Keratinocyte (primary cell): ENCODE data around the gene PRKAR1B. TPM values are rescaled to one million over a fixed set of nuclear protein-coding genes. Genes with fewer than 3 reads are reported as not detected.

Source experiments
- DNase-seq: peaks from one replicate; pipeline ENCODE4 v3.0.0-alpha.2; 2011; ENCODE audit warnings: low read depth, missing footprints, low spot score
- FAIRE-seq: peaks from 2 replicates; lab custom pipeline; 2011; peaks lifted over from hg19 to GRCh38; lab: Jason Lieb, UNC
- H2AFZ ChIP-seq: 2 replicates; pipeline ENCODE4 v1.6.0; 2012; ENCODE audit warnings: low read length, control low read depth, inconsistent platforms; ENCODE audit not compliant: control insufficient read depth
- H3K27ac ChIP-seq: 2 replicates; pipeline ENCODE4 v1.5.1; 2011; ENCODE audit warnings: low read length; ENCODE audit not compliant: control insufficient read depth, insufficient read depth
- H3K27me3 ChIP-seq: 3 replicates; pipeline ENCODE4 v1.6.0; 2011; ENCODE audit warnings: low read length; ENCODE audit not compliant: control insufficient read depth, insufficient read depth; ENCODE audit errors: extremely low read depth
- H3K36me3 ChIP-seq, 2 experiments: 2 replicates in 1 of 2; 3 replicates in 1 of 2; pipeline ENCODE4 v1.5.1; 2011; ENCODE audit warnings: low read length in 2 of 2, mild to moderate bottlenecking in 1 of 2; ENCODE audit not compliant: control insufficient read depth in 2 of 2, insufficient read depth in 2 of 2; ENCODE audit errors: extremely low read depth in 1 of 2
- H3K4me1 ChIP-seq: 3 replicates; pipeline ENCODE4 v1.5.1; 2011; ENCODE audit warnings: low read length; ENCODE audit not compliant: control insufficient read depth, insufficient read depth; ENCODE audit errors: extremely low read depth
- H3K4me2 ChIP-seq: 3 replicates; pipeline ENCODE4 v1.6.0; 2011; ENCODE audit warnings: low read depth, low read length; ENCODE audit not compliant: control insufficient read depth, insufficient read depth; ENCODE audit errors: extremely low read depth
- H3K4me3 ChIP-seq, 3 experiments: fragments of 200-600 bp in 1 of 3; sonication (generic) in 1 of 3; 2 replicates in 2 of 3; 3 replicates in 1 of 3; pipeline ENCODE4 v1.5.1; 2011 to 2016; ENCODE audit warnings: low read length in 3 of 3, mild to moderate bottlenecking in 3 of 3, control low read depth in 2 of 3, inconsistent platforms in 1 of 3, low read depth in 1 of 3, mixed read lengths in 1 of 3, mixed run types in 1 of 3, moderate library complexity in 1 of 3; ENCODE audit not compliant: control insufficient read depth in 2 of 3, insufficient read depth in 2 of 3; ENCODE audit errors: extremely low read depth in 1 of 3
- H3K79me2 ChIP-seq: 2 replicates; pipeline ENCODE4 v1.6.0; 2012; ENCODE audit warnings: low read length; ENCODE audit not compliant: control insufficient read depth, insufficient read depth
- H3K9ac ChIP-seq: 3 replicates; pipeline ENCODE4 v1.6.0; 2011; ENCODE audit warnings: low read length; ENCODE audit not compliant: control insufficient read depth, insufficient read depth; ENCODE audit errors: extremely low read depth
- H3K9me1 ChIP-seq: 3 replicates; pipeline ENCODE4 v1.6.0; 2011; ENCODE audit warnings: low read length; ENCODE audit not compliant: control insufficient read depth, insufficient read depth; ENCODE audit errors: extremely low read depth
- H3K9me3 ChIP-seq: 2 replicates; pipeline ENCODE4 v1.5.1; 2012; ENCODE audit warnings: low read depth, low read length; ENCODE audit not compliant: control insufficient read depth
- H4K20me1 ChIP-seq: 3 replicates; pipeline ENCODE4 v1.6.0; 2011; ENCODE audit warnings: low read length; ENCODE audit not compliant: control insufficient read depth, insufficient read depth; ENCODE audit errors: extremely low read depth
- CTCF ChIP-seq, 3 experiments: IDR thresholded peaks in 1 of 3; conservative IDR thresholded peaks in 1 of 3; optimal IDR thresholded peaks in 1 of 3; 2 replicates in 2 of 3; 3 replicates in 1 of 3; pipeline versions ENCODE3 to v1.5.1; 2011; ENCODE audit warnings: low read length in 3 of 3, mild to moderate bottlenecking in 3 of 3, moderate library complexity in 2 of 3, control low read depth in 1 of 3, inconsistent platforms in 1 of 3; ENCODE audit not compliant: insufficient read depth in 2 of 3; ENCODE audit errors: extremely low read depth in 1 of 3
- EZH2 ChIP-seq: IDR thresholded peaks from one replicate; pipeline ENCODE4 v1.6.1; 2012; ENCODE audit warnings: inconsistent platforms, mild to moderate bottlenecking, low read length, moderate library complexity
- dilution Hi-C: fragments of 300-500 bp; cut with MboI; formaldehyde crosslinking; loops from one replicate; pipeline ENCODE4 v1.7.0; 2020; ENCODE audit warnings: low sequenced_read_pairs; ENCODE audit not compliant: extremely low pct_ligation_motif_present
- polyA plus RNA-seq, 5 experiments: library from polyadenylated mRNA; depleted of rRNA in 3 of 5; stranded (reverse) in 3 of 5; stranded (forward) in 1 of 5; unstranded in 1 of 5; fragments of >200 nt; gene quantifications; 1 replicate in 1 of 5; 2 replicates in 3 of 5; 3 replicates in 1 of 5; pipeline versions ENCODE4 v1.2.1 to v1.2.3, GENCODE V29; 2011 to 2012; ENCODE audit warnings: missing spikeins in 2 of 5, low read depth in 1 of 5, low replicate concordance in 1 of 5

The PRKAR1B gene
- polyA plus RNA-seq, 1 donor (not counting 4 experiments of a cell fraction or from before 2014, with no cell fraction given) = 10.8 TPM

- Histone ChIP-seq H3K27me3 (no peaks in the 10 kb centered on the region), H3K36me3 (peaks cover 12 to 32% of the 10 kb centered on the region in 2 experiments), H3K9me3 (no peaks in the 10 kb centered on the region), H4K20me1 (peaks cover 4% of the 10 kb centered on the region), H3K4me3 (no peak overlapping the region), H3K4me2 (no peak overlapping the region), H3K4me1 (no peaks in the 10 kb centered on the region), H3K27ac (no peak overlapping the region), H3K9me1 (no peaks in the 10 kb centered on the region), H3K79me2 (no peaks in the 10 kb centered on the region), H2AFZ (no peak overlapping the region), H3K9ac (no peak overlapping the region)
- no peak for FAIRE-seq
- TF ChIP-seq EZH2 = no peak
- peak; percentile 79 to 97 (median 91) for TF ChIP-seq CTCF (optimal IDR thresholded peaks at IDR 0.05 in 1 of 3, IDR thresholded peaks at IDR 0.05 in 1 of 3, conservative IDR thresholded peaks at IDR 0.05 in 1 of 3; ENCODE audit: extremely low read depth in 1 of 3, insufficient read depth in 2 of 3, low read length in 3 of 3)
- no peak for DNase-seq
- dilution Hi-C loops = no loop called here
Measured at GRCh38 chr7:774161-775109, 47.4 kb upstream of the PRKAR1B start.

- H3K27me3 ChIP-seq = no peaks in the 10 kb centered on the region
- FAIRE-seq (no peak), DNase-seq (no peak)
- no peaks in the 10 kb centered on the region for H3K4me1 ChIP-seq
- H2AFZ ChIP-seq = no peak overlapping the region
- TF ChIP-seq CTCF (optimal IDR thresholded peaks at IDR 0.05 in 1 of 3, IDR thresholded peaks at IDR 0.05 in 1 of 3, conservative IDR thresholded peaks at IDR 0.05 in 1 of 3; ENCODE audit: extremely low read depth in 1 of 3, insufficient read depth in 2 of 3, low read length in 3 of 3) (no peak), EZH2 (no peak)
- peaks cover 2% of the 10 kb centered on the region for H4K20me1 ChIP-seq
- no peak overlapping the region for H3K4me3 ChIP-seq
- H3K79me2 ChIP-seq = no peaks in the 10 kb centered on the region
- dilution Hi-C loops = no loop called here
- peaks cover 13 to 30% of the 10 kb centered on the region in 2 experiments for H3K36me3 ChIP-seq
- H3K9me3 ChIP-seq = no peaks in the 10 kb centered on the region
- H3K9me1 ChIP-seq = no peaks in the 10 kb centered on the region
- no peak overlapping the region for H3K4me2 ChIP-seq
- H3K27ac ChIP-seq = no peak overlapping the region
- H3K9ac ChIP-seq = no peak overlapping the region
Measured at GRCh38 chr7:773622-773915, 46.5 kb upstream of the PRKAR1B start.
